GM19240 (cell line): ENCODE data around the gene PRKACA.
A peak's percentile ranks its signal among the peaks of the same experiment; 100 is the strongest.

Experiments
- DNase-seq: peaks from one replicate; pipeline ENCODE4 v3.0.0; 2011; ENCODE audit warnings: low spot score; ENCODE audit not compliant: insufficient read length

PRKACA gene

GRCh38 chr19:14093117-14093823 is 24.3 kb downstream of the PRKACA start:
- no peak for DNase-seq

GRCh38 chr19:14091813-14092462 is 25.6 kb downstream of the PRKACA start:
- DNase-seq: peak; percentile 66

GRCh38 chr19:14091081-14091812 is 26.3 kb downstream of the PRKACA start:
- DNase-seq: peak; percentile 83

GRCh38 chr19:14090509-14091080 is 27.0 kb downstream of the PRKACA start, which contains the start of gene SAMD1:
TSS of gene SAMD1 (minus strand) at chr19:14090751.
- peak; percentile 84 for DNase-seq

GRCh38 chr19:14089662-14090508 is 27.7 kb downstream of the PRKACA start:
- peak; percentile 72 for DNase-seq

- DNase-seq: no peak
Measured at GRCh38 chr19:14089412-14089661, 28.2 kb downstream of the PRKACA start.

GRCh38 chr19:14088634-14089411 is 28.7 kb downstream of the PRKACA start:
- DNase-seq: no peak

GRCh38 chr19:14086098-14086497 is 31.5 kb downstream of the PRKACA start:
- no peak for DNase-seq

GRCh38 chr19:14085309-14085995 is 32.1 kb downstream of the PRKACA start, which contains the start of gene C19orf67:
TSS of gene C19orf67 (minus strand) at chr19:14085783. CDS start at chr19:14085627, 156 bp downstream.
- no peak for DNase-seq

- DNase-seq: no peak
Measured at GRCh38 chr19:14082675-14082960, 34.9 kb downstream of the PRKACA start.

- DNase-seq: no peak
Measured at GRCh38 chr19:14081797-14082674, 35.5 kb downstream of the PRKACA start.

GRCh38 chr19:14080887-14081796 is 36.4 kb downstream of the PRKACA start:
- peak; percentile 100 for DNase-seq

- no peak for DNase-seq
Measured at GRCh38 chr19:14078411-14078810, 39.2 kb downstream of the PRKACA start.

- DNase-seq: no peak
Measured at GRCh38 chr19:14073925-14074838, 43.4 kb downstream of the PRKACA start.

- DNase-seq: no peak
Measured at GRCh38 chr19:14073261-14073924, 44.2 kb downstream of the PRKACA start.

- DNase-seq: no peak
Measured at GRCh38 chr19:14072535-14073260, 44.9 kb downstream of the PRKACA start, which contains the start of gene MISP3. TSS of gene MISP3 (plus strand) at chr19:14072786. CDS start at chr19:14073310, 524 bp downstream.
